SK-N-MC (cell line): ENCODE data around the gene ZBTB21.

Source experiments
- EZH2 ChIP-seq: fragments of 200-600 bp; sonication (generic); IDR thresholded peaks from one replicate; pipeline ENCODE4 v1.6.1; 2017; ENCODE audit warnings: antibody characterized with exemption
- POLR2AphosphoS5 ChIP-seq: IDR thresholded peaks from 2 replicates; pipeline ENCODE4 v1.6.1; 2012; ENCODE audit warnings: mild to moderate bottlenecking, low read depth, low read length, borderline replicate concordance

GRCh38 chr21:41966041-41966833 is 43.9 kb downstream of the ZBTB21 start:
- TF ChIP-seq EZH2 (no peak), POLR2AphosphoS5 (no peak)
